ENCODE data around the gene OBP2A.

Gene OBP2A

DNA sequence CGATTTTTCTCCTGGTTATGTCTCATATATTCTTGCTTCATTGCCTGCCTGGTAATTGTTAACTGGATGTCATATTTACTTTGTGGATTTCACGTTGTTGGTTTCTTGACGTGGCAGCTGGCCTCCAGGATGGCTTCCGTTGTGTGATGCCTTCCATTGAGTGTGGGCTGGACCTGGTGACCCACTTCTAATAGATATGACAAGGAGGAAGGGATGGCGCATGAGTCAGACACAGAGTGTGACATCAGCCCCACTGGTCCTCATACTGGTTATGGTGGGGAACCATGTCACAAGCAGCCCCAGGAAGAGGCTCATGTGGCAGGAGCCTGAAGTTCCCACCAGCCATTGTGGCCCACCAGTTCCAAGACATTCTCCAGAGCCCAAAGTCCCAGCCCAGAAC is 9.3 kb downstream of the OBP2A start:
- no peak for DNase-seq

DNA sequence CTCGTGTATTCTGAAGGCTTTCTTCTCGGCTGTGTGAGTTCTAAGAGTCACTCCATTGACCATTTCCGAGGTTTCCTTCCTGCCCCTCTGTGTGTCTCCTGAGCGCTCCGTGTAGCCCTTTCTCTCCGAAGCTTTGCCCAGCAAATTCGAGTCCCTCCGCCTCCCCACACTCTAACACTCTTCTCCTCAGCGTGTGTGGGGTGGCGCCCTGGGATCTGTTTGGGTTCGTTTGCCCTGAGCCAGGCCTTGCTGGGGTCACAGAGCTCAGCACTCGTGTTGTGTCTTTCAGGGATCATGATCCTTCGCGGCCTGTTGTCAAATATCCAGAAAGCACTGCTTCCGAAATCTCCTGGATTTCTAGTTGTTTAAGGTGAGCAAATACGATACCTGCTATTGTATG is 10.0 kb downstream of the OBP2A start:
- DNase-seq, result no peak

DNA sequence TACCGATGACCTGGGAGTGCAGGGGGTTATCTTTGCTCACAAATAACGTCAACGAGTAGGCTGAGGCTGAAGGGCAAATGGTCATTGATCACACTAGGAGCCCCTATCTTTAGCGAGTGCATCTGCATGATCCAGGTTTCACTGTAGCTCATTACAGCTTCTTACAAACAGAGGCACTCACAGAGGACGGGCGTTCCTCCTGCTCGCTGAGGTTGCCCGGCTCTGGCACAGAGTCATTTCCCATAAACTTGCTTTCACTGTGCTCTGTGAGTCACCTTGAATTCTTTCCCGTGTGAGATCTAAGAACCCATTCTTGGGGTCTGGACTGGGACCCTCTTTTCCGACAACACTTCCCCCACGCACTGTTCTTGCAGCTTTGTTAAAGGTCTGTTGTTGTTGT is 13.7 kb downstream of the OBP2A start:
- no peak for DNase-seq

DNA sequence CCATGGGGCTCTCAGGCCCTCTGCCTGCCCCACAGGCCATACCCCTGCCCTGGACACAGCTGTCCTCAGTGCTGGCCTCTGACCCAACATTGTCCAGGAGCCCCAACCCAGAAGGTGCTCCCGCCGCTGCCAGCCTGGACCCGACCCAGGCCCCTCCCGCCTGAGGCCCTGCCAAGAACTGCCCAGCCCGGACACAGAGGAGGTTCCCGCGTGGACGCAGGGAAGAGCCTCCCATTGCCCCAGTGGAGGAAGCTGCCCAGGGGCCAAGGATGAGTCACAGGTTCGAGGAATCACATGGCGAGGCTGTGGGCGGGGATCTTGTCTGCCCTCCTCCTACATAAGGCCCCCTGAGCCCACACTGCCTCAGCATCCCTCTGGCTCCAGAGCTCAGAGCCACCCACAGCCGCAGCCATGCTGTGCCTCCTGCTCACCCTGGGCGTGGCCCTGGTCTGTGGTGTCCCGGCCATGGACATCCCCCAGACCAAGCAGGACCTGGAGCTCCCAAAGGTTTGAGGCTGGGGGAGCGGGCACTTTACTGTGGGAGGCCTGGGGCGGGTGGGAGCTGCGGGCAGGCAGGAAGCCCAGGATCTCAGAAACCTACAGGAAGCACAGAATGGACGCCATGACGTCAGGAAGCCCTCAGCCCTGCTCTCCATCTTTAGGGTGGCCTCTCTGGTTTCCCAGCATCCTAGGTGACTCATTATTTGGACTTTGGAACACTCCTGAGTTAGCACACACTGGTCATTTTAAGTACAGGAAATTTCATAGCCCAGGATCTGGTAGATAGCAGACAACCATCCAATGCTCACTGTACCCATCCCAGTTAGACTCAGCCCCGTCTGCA is 15.7 kb downstream of the OBP2A start, which contains the start of gene PAEP:
PAEP (plus strand) TSS at position 366 of the 844 bp plus-strand sequence.
- DNase-seq, result no peak

DNA sequence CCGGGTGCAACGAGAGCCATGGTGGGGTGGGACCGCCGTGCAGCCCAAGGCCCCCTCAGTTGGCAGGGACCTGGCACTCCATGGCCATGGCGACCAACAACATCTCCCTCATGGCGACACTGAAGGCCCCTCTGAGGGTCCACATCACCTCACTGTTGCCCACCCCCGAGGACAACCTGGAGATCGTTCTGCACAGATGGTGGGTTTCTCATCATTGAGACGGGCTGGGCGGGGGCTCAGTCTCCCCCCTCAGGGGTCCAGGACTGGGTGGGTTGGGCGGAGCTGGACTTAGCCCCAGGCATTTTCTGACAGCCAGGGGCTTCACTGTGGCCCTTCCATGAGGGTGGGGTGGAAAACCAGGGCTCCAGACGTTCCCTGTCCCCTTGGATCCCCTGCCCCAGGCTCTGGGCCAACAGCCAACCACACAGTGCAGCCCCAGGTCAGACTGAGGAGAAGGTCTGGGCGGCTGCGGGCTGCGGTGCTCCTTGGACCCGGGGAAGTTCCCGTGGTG is 16.4 kb downstream of the OBP2A start:
- no peak for DNase-seq

DNA sequence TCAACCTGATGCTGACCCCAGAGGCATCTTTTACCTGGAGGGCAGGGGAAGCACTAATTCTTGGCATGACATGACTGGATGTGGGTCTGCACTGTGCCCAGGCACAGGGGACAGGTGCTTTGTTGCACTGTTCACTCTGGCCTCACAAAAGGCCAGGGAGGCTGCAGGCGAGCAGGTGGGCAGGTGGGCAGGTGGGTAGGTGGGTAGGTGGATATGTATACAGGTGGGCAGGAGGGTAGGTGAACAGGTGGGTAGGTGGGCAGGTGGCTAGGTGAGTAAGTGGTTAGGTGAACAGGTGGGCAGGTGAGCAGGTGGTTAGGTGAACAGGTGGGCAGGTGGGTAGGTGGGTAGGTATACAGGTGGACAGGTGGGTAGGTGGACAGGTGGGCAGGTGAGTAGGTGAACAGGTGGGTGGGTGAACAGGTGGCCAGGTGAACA is 17.1 kb downstream of the OBP2A start:
- DNase-seq, result no peak

DNA sequence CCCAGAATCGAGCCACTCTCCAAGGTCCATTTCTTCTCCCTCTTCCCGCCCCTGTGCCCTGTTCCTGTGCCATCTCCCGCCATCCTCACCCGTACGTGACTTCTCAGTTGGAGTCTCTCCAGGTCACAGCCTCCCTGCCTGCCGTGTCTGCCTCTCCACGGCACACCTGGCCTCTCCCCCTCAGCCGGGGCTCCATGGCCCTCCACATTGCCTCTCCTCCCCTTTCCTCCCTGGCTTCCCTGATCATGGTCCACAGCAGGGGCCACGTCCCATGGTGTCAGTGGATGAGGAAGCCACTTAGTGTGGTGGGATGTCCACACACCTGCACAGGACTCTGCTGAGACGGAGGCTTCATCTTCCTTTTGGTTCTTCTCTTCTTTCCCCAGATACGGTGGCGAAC is 17.9 kb downstream of the OBP2A start:
- no peak for DNase-seq

DNA sequence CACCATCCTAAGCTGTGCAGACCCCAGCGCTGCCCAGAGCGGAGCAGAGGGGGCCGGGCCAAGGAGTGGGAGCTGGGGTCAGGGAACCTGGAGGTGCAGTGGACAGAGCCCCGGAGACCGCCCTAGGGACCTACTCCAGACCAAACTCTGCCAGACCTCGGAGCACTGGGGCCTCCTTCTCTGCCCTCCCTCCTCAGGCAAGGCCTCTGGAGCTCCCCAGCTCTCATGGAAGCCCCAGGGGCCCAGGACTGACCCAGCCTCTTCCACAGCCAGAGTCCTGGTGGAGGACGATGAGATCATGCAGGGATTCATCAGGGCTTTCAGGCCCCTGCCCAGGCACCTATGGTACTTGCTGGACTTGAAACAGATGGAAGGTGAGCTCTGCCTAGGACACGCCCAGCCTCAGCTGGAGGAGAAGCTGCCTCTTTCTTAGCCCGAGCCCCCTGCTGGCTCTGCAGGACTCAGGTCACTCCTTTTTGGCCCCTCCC is 19.3 kb downstream of the OBP2A start:
- DNase-seq, result no peak

DNA sequence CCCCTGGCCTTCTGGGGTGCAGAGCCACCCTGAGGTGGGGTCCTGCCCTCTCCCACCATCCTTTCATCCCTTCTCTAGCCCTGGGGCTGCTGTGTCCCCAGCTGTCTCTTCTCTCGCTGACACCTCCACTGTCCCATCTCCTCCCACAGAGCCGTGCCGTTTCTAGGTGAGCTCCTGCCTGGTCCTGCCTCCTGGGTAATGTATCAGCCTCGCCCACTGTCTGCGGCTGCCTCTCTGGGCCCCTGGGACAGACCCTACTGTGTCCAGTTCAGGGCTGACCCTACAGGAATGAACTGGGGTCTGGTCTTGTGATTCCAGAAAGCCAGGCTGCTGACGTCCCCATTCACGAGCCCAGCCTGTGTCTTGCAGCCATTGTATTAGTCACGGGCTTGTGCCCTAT is 19.7 kb downstream of the OBP2A start:
- DNase-seq, result no peak

DNA sequence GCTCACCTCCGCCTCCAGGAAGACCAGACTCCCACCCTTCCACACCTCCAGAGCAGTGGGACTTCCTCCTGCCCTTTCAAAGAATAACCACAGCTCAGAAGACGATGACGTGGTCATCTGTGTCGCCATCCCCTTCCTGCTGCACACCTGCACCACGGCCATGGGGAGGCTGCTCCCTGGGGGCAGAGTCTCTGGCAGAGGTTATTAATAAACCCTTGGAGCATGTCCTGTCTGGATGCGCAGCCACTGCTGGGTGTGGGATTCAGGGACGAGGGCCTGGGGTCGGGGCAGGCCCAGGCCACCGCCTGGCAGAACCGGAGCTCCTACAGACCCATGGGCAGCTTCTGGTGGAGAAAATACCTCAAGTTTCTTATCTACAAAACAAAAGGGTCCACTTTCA is 20.6 kb downstream of the OBP2A start:
- DNase-seq, result no peak

DNA sequence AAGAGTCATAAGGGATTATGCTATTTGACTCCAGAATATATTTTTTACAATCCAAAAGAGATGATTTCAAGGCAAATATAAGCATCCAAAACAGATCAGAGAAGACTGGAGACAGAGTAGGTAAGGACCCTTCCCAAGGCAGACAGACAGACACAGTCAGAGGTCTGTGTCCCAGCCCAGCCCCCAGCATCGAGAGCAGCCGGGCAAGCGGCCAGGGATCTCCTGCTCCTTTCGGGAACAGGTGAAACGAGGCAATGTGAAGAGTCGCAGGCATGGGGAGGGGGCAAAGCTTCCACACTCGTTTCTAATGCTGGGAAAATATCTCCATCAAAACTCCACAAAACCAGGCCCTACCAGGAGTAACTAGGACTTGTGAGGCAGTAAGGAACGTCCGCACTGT is 21.4 kb downstream of the OBP2A start:
- DNase-seq, result no peak

DNA sequence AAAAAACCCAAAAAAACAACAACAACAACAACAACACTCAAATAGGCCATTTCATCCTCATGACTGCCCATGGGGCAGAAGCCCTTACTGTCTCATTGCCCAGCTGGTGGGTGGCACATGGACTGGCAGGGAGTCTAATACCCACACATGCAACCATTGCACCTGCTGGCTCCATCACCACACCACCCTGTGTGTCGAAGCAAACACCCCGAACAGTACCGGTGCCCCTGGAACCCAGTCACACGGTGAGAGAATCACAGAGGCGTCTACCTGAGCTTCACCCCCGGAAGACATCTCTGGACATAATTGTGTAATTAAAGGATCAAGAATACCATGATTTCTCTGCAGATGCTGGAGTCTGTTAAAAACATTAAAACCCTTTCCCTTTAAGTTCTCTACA is 22.1 kb downstream of the OBP2A start:
- no peak for DNase-seq

DNA sequence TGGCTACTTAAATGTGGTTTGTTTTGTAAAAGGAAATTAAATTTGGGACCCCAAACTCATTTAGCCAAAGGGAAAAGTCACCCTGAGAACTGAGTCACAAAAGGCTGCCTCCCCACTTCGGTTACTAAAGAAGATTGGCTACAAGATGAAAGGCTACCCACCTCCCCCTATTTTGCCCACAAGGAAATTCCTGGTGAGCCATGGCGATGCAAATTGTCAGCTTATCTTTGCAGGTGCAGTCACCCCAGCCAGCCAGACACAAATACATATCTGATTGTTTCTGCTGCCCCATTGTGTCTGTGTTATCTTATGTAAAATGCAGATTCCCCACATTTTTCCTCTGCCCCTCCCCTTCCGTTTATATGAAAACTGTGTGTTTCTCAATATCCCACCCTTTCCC is 24.5 kb downstream of the OBP2A start:
- no peak for DNase-seq

DNA sequence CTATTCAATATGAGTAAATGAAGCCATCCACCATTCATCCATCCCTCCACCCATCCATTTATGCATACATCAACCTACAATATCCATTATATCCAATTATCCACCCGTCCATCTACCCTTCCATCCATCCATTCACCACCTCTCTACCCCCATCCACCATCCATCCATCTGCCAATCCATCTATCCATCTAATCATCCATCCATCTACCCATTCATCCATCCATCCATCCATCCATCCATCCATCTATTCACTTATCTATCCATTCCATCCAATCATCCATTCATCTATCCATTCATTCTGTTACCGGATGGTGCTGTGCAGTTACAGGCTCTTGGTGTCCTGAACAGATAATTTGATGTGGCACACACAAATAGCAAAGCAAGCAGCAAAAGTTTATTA is 26.3 kb downstream of the OBP2A start:
- no peak for DNase-seq

DNA sequence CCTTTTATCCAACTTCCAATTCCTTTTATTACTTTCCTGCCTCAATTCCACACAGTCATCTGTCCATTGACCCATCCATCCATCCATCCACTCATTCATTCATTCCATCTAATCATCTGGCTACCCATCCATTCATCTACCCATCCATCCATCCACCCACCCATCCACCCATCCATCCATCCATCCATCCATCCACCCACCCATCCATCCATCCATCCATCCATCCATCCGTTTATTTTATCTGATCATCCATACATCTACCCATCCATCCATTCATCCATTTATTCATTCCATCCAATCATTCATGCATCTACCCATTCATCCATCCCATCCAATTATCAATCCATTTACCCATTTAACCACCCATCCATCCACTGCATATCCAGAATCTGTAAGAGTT is 27.2 kb downstream of the OBP2A start:
- DNase-seq, result no peak

DNA sequence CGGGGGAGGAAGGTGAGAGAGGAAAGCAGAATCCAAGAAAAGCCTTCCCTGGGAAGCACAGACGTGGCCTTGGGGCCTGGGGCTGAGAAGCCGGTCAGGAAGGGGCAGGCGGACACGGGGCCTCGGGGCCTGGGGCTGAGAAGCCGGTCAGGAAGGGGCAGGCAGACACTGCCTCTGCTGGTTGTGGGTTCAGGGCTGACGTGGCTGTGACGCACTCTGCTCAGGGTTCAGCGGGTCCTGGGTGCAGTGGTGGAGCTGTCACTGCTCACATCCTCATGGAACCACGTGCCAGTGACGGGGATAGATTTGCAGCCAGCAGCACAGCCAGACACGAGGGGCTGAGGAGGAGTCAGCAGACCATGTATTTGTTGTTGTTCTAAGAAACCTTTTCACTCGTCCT is 28.4 kb downstream of the OBP2A start:
- DNase-seq, result no peak

DNA sequence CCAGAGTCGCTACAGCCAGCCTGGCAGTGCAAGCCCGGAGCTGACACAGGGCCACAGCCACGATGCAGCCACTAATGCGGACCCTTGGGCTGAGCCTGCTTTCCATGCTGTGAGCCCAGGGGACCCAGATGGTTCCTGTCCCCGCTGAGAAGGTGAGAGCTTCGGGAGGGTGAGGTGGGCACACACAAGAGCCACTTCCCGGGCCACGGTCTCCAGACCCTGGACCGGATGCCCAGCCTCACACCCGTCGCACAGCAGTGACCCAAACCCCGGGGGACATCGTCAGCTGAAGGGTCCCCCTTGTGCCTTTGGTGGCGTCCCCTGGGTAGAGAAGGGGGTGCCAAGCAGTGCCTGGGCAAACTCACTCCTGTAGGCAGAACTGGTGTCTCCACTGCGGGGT is 29.0 kb downstream of the OBP2A start:
- DNase-seq, result no peak

DNA sequence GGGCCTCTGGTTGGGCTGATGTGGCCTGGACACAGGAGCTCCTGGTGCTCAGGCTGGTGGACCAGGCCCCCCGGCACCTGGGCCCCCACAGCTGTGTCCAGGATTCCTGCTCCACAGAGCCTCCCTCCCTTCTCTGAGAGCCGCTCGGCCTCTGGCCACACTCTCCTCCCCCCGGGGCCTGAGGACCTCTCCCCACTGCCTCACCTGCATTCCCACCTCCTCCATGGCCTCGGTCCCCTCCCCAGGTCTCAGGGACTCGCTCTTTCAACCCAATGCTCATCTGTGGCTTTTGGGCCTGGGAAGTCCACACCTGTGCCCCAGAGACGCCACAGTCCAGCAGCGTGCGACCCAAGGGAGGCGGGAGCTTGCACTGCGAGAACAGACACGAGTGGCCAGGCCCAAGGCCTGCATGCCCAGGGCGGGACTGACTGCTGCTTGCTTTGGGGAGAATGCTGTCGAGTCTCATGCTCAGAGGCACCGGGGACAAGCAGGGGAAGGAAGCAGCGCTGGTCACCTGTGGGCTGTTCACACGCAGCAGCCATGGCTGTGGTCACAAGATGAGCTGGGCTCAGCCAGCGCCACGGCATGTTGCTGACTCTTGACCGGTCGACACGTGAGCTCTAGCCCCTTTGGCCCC is 30.2 kb downstream of the OBP2A start:
- no peak for DNase-seq

DNA sequence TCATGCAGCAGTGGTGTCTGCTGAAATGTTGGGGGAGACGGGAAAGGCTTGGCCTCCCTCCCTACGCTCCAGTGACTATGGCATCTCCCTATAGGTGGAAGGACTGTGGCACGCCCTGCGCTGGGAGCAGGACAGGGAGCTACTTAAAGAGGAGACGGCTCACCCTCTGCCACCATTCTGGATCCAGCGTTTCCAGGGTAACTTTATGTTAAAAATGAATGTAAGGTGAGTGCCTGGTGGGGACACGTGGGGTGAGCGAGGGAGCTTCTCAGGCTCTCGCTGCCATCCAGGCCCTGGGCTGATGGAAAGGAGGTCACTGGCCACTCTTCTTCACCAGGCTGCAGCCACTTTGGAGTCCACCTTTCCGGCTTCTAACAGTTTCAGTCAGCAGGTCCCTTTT is 31.3 kb downstream of the OBP2A start:
- no peak for DNase-seq

DNA sequence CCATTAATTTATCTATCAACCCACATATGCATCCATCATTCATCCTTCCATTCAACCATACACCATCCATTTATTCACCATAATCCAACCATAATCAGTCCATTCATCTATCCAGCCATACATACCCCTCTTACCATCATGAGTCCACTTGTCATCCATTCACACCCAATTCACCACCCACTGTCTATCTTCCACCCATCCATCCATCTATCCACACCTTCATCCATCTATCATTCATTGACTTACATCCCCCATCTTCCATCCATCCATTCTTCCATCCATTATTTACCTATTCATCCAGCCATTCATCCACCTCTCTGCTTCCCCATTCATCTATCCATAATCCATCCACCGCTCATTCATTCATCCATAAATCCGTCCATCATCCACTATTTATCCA is 33.4 kb downstream of the OBP2A start:
- DNase-seq, result no peak

DNA sequence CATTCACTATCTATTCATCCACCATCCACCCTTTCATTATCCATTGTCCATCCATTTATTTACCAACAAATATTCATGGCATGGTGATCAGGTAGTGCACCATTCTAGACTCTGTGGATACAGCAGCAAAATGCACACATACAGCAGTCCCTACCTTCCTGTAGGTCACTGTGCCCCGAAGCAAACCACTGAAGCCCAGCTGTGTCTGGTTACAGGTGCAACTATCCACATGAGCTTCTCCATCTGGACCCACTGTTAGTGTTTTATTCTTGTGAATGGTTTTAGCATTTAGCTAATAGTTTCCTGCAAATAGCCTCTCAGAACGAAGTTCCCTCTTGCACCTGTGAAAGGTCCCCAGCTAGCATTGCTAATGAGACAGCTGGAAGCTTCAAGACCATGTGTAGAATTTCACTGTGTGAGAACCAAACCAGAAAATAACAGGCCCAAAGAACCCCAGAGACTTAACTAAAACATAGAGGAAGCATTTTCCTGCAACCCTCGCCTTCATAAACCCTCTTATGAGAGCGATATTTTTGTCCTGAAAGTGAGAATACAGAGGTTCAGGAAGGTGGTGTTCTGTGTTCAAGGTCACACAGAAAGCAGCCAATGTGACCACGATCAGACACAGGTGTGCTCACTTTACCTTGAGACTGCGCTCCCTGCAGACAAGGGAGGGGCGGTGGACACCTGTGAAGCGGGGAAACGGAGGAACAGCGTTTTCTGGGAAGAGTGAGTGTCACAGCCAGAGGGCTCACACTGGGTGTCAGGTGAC is 34.1 kb downstream of the OBP2A start:
- DNase-seq, result no peak

DNA sequence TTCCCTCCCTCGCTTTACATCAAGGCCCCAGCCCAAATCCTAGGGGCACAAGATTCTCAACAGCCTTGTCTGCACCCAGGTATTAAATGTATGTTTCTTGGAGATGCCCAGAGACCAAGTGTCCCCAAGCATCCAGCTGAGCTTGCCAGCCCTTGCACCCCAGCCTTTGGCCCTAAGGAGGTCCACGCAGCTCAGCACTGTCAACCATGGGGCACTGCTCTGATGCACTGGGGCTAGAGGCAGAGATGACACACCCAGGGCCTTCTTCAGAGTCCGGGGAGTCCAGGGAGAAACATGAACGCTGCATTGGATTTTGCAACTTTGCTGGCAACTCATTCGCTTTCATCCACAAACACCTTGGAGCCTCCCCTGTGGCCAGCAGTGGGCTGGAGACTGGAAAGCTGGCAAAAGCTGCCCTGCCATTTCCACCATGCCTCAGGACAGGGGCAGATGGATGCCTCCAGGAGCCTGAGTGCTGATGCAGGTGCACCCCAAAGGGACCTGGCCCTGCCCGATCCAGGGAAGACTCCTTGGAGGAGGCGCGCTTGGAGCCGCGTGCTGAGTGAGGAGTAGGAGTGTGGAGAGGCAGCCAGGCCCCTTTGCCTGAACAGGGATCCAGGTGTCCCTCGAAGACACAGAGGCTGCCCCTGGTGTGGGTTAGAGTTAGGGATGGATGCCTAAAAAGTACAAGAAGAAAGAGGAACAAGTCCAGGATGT is 34.9 kb downstream of the OBP2A start:
- no peak for DNase-seq
